ENCODE data around the gene JMJD8. TPM values are rescaled to one million over a fixed set of nuclear protein-coding genes. Genes with fewer than 3 reads are reported as not detected.

JMJD8 gene
- total and polyA plus RNA-seq, 10 of the 15 experiments (the other 5 are each of a cell fraction or from before 2014, with no cell fraction given) = 1.00 to 50.4 (median 30.7) TPM

- TF ChIP-seq PRDM15 (CRISPR knock-in tag; IDR thresholded peaks at IDR 0.05) (no peak), CREB1 (IDR thresholded peaks at IDR 0.05; ENCODE audit: low read depth) (peak; percentile 25; the same call in 1 of the 2 replicates), FOXK2 (IDR thresholded peaks at IDR 0.05) (no peak), DPF2 (IDR thresholded peaks at IDR 0.05) (peak; percentile 95; the same call in 1 of the 2 replicates), SUPT20H (IDR thresholded peaks at IDR 0.05; ENCODE audit: borderline replicate concordance, control insufficient read depth, low read depth, low read length) (no peak), ZSCAN29 (IDR thresholded peaks at IDR 0.05) (peak; percentile 73), ZNF217 (IDR thresholded peaks at IDR 0.05) (peak; percentile 84; the same call in 1 of the 2 replicates), POLR2AphosphoS5 (IDR thresholded peaks at IDR 0.05; ENCODE audit: low read length) (peak; percentile 88), BMI1 (IDR thresholded peaks at IDR 0.05; ENCODE audit: borderline replicate concordance) (no peak), NFYA (IDR thresholded peaks at IDR 0.05; ENCODE audit: borderline replicate concordance, low read depth, low read length) (no peak), ETV6 (conservative IDR thresholded peaks at IDR 0.05 in 1 of 2, IDR thresholded peaks at IDR 0.05 in 1 of 2; ENCODE audit: borderline replicate concordance in 1 of 2, low read depth in 1 of 2) (peak in 1 of 2 experiments; percentile 16; a peak in 1 of 4 replicates), RUNX3 (IDR thresholded peaks at IDR 0.05; ENCODE audit: low read length) (peak; percentile 79), BHLHE40 (IDR thresholded peaks at IDR 0.05; ENCODE audit: borderline replicate concordance in 1 of 2, low read depth in 2 of 2, low read length in 1 of 2) (peak; percentile 94 to 99), SIX5 (IDR thresholded peaks at IDR 0.05; ENCODE audit: low read depth, low read length, severe bottlenecking) (peak; percentile 39), GABPA (IDR thresholded peaks at IDR 0.05; ENCODE audit: low read depth) (no peak; the same call in 1 of the 2 replicates), CEBPB (IDR thresholded peaks at IDR 0.05; ENCODE audit: borderline replicate concordance in 1 of 2, low read depth in 2 of 2, low read length in 2 of 2) (no peak)
- TF ChIP-seq, protein P1, sequence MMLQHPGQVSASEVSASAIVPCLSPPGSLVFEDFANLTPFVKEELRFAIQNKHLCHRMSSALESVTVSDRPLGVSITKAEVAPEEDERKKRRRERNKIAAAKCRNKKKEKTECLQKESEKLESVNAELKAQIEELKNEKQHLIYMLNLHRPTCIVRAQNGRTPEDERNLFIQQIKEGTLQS (IDR thresholded peaks at IDR 0.05; ENCODE audit: borderline replicate concordance, extremely low read depth, low read depth, low read length) = no peak
- TF ChIP-seq, protein P2, sequence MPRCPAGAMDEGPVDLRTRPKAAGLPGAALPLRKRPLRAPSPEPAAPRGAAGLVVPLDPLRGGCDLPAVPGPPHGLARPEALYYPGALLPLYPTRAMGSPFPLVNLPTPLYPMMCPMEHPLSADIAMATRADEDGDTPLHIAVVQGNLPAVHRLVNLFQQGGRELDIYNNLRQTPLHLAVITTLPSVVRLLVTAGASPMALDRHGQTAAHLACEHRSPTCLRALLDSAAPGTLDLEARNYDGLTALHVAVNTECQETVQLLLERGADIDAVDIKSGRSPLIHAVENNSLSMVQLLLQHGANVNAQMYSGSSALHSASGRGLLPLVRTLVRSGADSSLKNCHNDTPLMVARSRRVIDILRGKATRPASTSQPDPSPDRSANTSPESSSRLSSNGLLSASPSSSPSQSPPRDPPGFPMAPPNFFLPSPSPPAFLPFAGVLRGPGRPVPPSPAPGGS (IDR thresholded peaks at IDR 0.05; ENCODE audit: borderline replicate concordance, insufficient read depth, low read depth, low read length, poor library complexity, severe bottlenecking) = peak; percentile 2
- TF ChIP-seq, protein P3, sequence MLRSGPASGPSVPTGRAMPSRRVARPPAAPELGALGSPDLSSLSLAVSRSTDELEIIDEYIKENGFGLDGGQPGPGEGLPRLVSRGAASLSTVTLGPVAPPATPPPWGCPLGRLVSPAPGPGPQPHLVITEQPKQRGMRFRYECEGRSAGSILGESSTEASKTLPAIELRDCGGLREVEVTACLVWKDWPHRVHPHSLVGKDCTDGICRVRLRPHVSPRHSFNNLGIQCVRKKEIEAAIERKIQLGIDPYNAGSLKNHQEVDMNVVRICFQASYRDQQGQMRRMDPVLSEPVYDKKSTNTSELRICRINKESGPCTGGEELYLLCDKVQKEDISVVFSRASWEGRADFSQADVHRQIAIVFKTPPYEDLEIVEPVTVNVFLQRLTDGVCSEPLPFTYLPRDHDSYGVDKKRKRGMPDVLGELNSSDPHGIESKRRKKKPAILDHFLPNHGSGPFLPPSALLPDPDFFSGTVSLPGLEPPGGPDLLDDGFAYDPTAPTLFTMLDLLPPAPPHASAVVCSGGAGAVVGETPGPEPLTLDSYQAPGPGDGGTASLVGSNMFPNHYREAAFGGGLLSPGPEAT (IDR thresholded peaks at IDR 0.05; ENCODE audit: low read depth) = no peak
These were observed 37.0 kb upstream of the JMJD8 start, which contains the start of gene ANTKMT (continued) for GRCh38 chr16:720990-721764.
